NCI-H2227 treated with DMSO at 0.1 percent for 48 hours (cell line): ENCODE measurements around the gene ZFP92.

Source experiments
- DNase-seq: peaks from one replicate; lab custom pipeline; 2025; lab: John Stamatoyannopoulos, UW

The ZFP92 gene

DNA sequence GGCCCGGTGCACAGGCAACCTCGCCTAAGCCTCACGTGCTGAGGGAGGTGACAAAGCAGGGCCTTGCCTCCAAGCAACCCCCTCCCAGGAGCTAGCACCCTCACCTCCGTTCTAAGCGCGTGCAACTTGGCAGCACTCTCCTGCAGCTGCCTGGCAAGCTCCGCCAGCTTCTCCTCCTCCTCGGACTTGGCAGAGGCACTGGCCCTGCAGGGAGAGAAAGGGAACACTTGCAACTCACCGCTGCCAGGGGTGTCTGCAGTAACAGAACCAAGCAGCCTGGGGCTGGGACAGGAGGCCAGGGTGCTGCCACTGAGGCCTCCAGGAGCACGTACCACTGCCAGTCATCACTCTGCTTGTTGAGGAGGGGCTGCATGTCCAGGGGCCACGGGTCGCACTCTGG lies 44.9 kb downstream of the ZFP92 start:
- DNase-seq = no peak

GRCh38 chrX:153456704-153457103 lies 45.4 kb downstream of the ZFP92 start:
- DNase-seq = no peak

GRCh38 chrX:153457136-153457825 lies 46.0 kb downstream of the ZFP92 start:
- DNase-seq = no peak

DNA sequence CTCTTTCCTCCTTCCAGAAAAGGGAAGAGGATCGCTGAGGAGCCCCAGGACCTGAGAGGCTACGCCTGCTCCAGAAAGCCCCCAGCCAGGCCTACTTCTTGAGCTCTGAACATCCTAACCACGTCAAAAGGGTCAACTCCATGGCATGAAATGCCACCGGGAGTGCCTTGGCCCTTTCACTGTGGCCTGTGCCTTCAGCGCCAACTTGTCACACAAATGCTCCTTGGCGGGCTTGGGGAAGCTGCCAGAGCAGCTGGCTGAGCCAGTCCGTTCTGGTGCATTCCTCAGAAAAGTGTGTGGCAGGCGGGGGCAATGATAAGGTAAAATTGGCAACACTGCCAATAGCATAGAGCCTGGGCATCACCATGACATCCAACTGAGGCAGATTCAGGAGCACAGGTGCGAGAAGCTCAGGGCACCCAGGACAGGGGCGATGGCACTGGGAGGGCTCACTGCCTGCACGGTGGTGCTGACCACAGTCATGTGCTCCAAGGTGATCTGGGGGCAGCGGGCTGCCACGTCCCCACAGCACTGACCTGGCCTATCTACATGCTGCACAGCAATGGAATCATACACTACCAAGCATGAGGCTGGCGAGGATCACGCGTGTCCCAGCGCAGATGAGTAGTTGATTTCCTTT lies 46.7 kb downstream of the ZFP92 start:
- no peak for DNase-seq

DNA sequence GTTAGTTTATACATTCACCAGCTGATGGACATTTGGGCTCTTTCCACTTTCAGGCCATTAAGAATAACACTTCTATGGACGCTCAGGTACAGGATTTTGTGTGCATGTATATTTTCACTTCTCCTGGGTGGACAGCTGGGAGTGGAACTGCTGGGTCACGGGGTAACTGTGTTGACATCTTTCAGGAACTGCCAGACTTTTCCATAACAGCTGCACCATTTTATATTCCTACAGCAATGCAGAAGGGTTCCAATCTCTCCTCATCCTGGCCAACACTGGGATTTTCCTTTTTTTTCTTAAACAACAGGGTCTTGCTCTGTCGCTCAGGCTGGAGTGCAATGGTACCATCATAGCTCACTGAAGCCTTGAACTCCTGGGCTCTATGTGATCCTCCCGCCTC lies 47.2 kb downstream of the ZFP92 start:
- DNase-seq = no peak

DNA sequence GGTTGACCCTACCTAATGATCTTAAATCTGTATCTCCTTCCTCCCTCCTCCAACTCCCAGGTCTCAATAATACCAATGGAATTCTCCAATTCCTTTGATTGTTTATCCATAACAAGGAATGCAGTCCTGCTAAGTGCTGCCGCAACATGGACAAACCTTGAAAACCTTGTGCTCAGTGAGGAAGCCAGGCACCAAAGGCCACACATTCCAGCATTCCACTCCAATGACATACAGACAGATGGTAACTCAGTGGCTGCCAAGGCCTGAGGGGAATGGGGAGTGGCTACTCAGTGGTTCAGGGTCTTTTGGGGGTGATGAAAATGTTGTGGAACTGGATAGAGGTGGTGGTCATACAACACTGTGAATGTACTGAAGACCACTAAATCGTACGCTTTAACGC lies 48.7 kb downstream of the ZFP92 start:
- no peak for DNase-seq

DNA sequence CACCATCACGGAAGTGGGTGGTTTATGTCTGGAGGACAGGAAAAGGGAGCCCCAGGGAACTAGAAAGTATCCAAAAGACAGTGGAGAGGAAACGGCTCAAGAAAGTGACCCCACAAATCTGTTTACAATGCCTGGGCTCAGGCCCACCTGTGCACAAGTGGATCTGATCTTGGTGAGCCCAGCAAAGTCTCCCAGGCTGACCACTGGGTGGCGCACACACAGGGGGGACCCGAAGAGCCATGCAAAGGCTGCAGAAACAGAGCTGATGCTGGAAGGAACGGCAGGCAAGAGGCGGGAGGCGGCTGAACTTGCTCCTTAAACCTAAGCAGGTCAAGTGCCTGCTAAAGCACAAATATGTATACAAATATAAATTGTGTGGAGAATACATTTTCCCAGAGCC lies 49.6 kb downstream of the ZFP92 start:
- DNase-seq = peak; percentile 44
